Type B pancreatic cell (in vitro differentiated cells): Measurements from ENCODE around the gene PRICKLE2. TPM values are rescaled to one million over a fixed set of nuclear protein-coding genes. Genes with fewer than 3 reads are reported as not detected.

Experiments
- DNase-seq: peaks from one replicate; pipeline ENCODE4 v3.0.0; 2021; ENCODE audit warnings: mixed read lengths; ENCODE audit not compliant: unreplicated experiment; ENCODE audit errors: extremely low spot score
- H3K27ac Mint-ChIP-seq: 2 replicates; pipeline ENCODE4 v1.8.0; 2021; ENCODE audit warnings: mild to moderate bottlenecking, mixed read lengths
- H3K27me3 Mint-ChIP-seq: 2 replicates; pipeline ENCODE4 v1.8.0; 2021; ENCODE audit warnings: mixed read lengths
- H3K36me3 Mint-ChIP-seq: 2 replicates; pipeline ENCODE4 v1.8.0; 2021; ENCODE audit warnings: mixed read lengths
- H3K4me1 Mint-ChIP-seq: one replicate; pipeline ENCODE4 v1.8.0; 2021; ENCODE audit warnings: mixed read lengths; ENCODE audit not compliant: unreplicated experiment
- H3K4me3 Mint-ChIP-seq: 2 replicates; pipeline ENCODE4 v1.8.0; 2021; ENCODE audit warnings: mild to moderate bottlenecking, mixed read lengths
- H3K9me3 Mint-ChIP-seq: 2 replicates; pipeline ENCODE4 v1.8.0; 2021; ENCODE audit warnings: mixed read lengths
- total RNA-seq: library from RNA; stranded (reverse); gene quantifications from 2 replicates; pipeline ENCODE4 v1.2.1, GENCODE V29; 2021; ENCODE audit warnings: low replicate concordance
- TF ChIP-seq, protein P1 (sequence below): fragments of 200-600 bp; sonication (generic); conservative IDR thresholded peaks from 2 replicates; pipeline ENCODE4 v1.5.0; 2021; ENCODE audit warnings: antibody characterized with exemption, mild to moderate bottlenecking

PRICKLE2 gene
- total RNA-seq, 1 donor from 2014 or later: 23.6 TPM

GRCh38 chr3:64138656-64139375, 86.5 kb downstream of the PRICKLE2 start:
- Mint-ChIP-seq H3K9me3 (no peaks in the 10 kb centered on the region), H3K4me1 (peaks cover 6% of the 10 kb centered on the region), H3K36me3 (peaks cover 19% of the 10 kb centered on the region), H3K4me3 (no peak overlapping the region), H3K27me3 (peaks cover 10% of the 10 kb centered on the region), H3K27ac (no peak overlapping the region)
- no peak for DNase-seq
- TF ChIP-seq, protein P1, sequence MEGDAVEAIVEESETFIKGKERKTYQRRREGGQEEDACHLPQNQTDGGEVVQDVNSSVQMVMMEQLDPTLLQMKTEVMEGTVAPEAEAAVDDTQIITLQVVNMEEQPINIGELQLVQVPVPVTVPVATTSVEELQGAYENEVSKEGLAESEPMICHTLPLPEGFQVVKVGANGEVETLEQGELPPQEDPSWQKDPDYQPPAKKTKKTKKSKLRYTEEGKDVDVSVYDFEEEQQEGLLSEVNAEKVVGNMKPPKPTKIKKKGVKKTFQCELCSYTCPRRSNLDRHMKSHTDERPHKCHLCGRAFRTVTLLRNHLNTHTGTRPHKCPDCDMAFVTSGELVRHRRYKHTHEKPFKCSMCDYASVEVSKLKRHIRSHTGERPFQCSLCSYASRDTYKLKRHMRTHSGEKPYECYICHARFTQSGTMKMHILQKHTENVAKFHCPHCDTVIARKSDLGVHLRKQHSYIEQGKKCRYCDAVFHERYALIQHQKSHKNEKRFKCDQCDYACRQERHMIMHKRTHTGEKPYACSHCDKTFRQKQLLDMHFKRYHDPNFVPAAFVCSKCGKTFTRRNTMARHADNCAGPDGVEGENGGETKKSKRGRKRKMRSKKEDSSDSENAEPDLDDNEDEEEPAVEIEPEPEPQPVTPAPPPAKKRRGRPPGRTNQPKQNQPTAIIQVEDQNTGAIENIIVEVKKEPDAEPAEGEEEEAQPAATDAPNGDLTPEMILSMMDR: no peak

- no peak overlapping the region for H3K27ac Mint-ChIP-seq
- H3K27me3 Mint-ChIP-seq: peaks cover 10% of the 10 kb centered on the region
- no peak for DNase-seq
Observed at GRCh38 chr3:64138046-64138445, 87.2 kb downstream of the PRICKLE2 start.

GRCh38 chr3:64134882-64135281, 90.4 kb downstream of the PRICKLE2 start:
- TF ChIP-seq, protein P1: no peak
- H3K27ac Mint-ChIP-seq: no peak overlapping the region
- H3K36me3 Mint-ChIP-seq: peaks cover 7% of the 10 kb centered on the region
- DNase-seq: no peak
- peaks cover 12% of the 10 kb centered on the region for H3K4me1 Mint-ChIP-seq
- no peaks in the 10 kb centered on the region for H3K9me3 Mint-ChIP-seq
- no peak overlapping the region for H3K4me3 Mint-ChIP-seq
- peaks cover 6% of the 10 kb centered on the region for H3K27me3 Mint-ChIP-seq

More at GRCh38 chr3:64138046-64138445, 87.2 kb downstream of the PRICKLE2 start:
- Mint-ChIP-seq H3K4me1 (peaks cover 3% of the 10 kb centered on the region), H3K4me3 (no peak overlapping the region), H3K9me3 (no peaks in the 10 kb centered on the region), H3K36me3 (peaks cover 13% of the 10 kb centered on the region)
- TF ChIP-seq, protein P1: no peak

GRCh38 chr3:64133987-64134386, 91.3 kb downstream of the PRICKLE2 start:
- peaks cover 12% of the 10 kb centered on the region for H3K4me1 Mint-ChIP-seq
- DNase-seq: no peak
- no peaks in the 10 kb centered on the region for H3K36me3 Mint-ChIP-seq
- H3K9me3 Mint-ChIP-seq: no peaks in the 10 kb centered on the region
- no peak overlapping the region for H3K4me3 Mint-ChIP-seq
- no peak overlapping the region for H3K27ac Mint-ChIP-seq
- H3K27me3 Mint-ChIP-seq: no peaks in the 10 kb centered on the region
- TF ChIP-seq, protein P1: no peak

DNA sequence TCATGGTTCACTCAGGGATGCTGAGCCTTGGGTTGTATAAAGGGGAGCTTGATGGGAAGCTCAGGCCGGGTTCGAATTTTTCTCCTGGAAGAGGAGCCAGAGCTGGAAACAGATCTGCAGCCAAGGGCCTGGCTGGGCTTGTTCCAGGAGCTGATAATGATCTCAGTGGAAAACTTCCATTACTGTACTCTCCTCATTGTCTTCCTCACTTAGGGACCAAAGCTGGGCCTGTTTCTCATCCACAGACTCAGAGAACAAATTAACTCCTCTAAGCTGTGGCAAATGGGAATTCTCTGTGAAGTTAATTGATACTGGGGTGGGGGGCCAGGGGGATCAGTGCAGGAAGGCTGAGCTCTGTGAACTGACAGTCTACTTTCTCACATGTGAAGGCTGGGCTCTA, 92.0 kb downstream of the PRICKLE2 start:
- Mint-ChIP-seq H3K4me3 (no peak overlapping the region), H3K4me1 (peaks cover 12% of the 10 kb centered on the region), H3K27ac (no peak overlapping the region), H3K9me3 (no peaks in the 10 kb centered on the region), H3K27me3 (no peaks in the 10 kb centered on the region), H3K36me3 (no peaks in the 10 kb centered on the region)
- DNase-seq: no peak
- TF ChIP-seq, protein P1: no peak
